Astrocyte of the spinal cord (primary cell): ENCODE results near the gene HS1BP3.
A peak's percentile ranks its signal among the peaks of the same experiment; 100 is the strongest.

ENCODE experiments used
- DNase-seq: peaks from one replicate; pipeline ENCODE4 v3.0.0; 2011; ENCODE audit warnings: low read depth, low spot score
- H3K4me3 ChIP-seq: 2 replicates; pipeline ENCODE4 v1.5.1; 2011; ENCODE audit warnings: low read depth, mild to moderate bottlenecking, low read length, moderate library complexity
- in situ Hi-C: cut with HindIII; loops from 2 replicates; pipeline ENCODE4 v1.10.0; 2017; ENCODE audit warnings: low sequenced_read_pairs
- TF ChIP-seq, protein P1 (sequence below): IDR thresholded peaks from 2 replicates; pipeline ENCODE4 v1.5.1; 2012; ENCODE audit warnings: low read depth, mild to moderate bottlenecking, low read length, inconsistent platforms

HS1BP3 gene

DNA sequence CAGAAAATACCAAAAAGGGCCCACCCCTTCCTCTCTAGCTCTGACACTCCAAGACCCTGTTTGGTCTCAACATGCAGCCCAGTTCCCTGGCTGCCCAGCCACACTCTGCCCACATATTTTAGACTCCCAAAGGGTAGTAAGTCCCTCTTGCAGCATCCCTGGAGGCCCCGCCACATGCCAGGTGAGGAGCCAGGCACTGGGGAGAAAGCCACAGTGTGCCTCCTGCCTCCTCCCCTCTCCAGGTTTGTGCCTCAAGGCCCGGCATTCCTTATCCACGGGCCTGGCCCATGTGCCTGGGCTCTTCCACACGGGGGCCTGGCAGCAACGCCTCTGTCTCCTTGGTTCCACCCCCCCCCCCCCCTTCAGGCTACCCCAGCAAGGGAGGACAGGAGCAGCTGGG lies 75.5 kb downstream of the HS1BP3 start:
- DNase-seq: no peak
- no peak overlapping the region for H3K4me3 ChIP-seq
- in situ Hi-C loops: no loop called here
- TF ChIP-seq, protein P1, sequence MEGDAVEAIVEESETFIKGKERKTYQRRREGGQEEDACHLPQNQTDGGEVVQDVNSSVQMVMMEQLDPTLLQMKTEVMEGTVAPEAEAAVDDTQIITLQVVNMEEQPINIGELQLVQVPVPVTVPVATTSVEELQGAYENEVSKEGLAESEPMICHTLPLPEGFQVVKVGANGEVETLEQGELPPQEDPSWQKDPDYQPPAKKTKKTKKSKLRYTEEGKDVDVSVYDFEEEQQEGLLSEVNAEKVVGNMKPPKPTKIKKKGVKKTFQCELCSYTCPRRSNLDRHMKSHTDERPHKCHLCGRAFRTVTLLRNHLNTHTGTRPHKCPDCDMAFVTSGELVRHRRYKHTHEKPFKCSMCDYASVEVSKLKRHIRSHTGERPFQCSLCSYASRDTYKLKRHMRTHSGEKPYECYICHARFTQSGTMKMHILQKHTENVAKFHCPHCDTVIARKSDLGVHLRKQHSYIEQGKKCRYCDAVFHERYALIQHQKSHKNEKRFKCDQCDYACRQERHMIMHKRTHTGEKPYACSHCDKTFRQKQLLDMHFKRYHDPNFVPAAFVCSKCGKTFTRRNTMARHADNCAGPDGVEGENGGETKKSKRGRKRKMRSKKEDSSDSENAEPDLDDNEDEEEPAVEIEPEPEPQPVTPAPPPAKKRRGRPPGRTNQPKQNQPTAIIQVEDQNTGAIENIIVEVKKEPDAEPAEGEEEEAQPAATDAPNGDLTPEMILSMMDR: no peak

DNA sequence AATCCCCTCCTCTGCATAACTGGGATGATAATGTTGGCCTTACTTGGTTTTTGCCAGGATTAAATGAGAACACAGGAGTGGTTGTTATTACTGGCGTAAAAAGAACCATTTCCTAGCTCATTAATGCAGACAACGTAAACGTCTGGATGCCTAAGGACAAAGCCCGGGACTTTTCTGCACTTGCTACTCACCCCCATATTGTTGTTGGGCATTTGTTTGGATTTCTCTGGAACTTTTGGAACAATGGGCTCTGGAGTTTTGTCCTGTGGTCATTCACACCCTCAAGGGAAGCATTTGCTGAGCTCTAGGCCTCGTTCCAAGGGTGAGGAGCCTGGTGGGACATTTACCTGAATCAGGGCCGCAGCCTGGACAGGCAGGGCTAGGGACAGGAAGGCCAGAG lies 76.0 kb downstream of the HS1BP3 start:
- TF ChIP-seq, protein P1: no peak
- no peak for DNase-seq
- no peak overlapping the region for H3K4me3 ChIP-seq
- in situ Hi-C loops: no loop called here

DNA sequence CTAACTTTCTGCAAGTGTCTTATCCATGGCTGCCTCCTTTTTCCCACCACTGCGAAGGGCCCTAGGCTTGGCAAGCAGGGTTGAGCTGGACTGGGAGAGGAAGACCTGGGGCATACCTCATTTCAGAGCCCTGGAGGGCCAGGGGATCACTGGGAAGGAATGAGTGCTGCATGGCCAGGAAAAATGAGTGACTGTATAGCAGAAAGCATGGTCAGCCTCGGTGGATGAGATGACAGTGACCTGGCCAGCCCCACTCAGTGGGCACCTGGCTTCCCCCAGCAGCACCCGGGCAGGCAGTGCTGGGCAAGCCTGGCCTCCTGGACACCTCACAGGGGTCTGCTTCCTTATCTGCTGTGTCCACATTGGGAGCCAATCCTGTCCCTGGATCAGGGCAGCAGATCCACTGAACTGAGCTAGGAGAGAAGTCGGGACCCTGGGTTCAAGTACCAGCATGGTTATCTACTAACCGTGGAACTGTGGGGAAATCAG lies 76.4 kb downstream of the HS1BP3 start:
- in situ Hi-C loops: no loop called here
- DNase-seq: no peak
- TF ChIP-seq, protein P1: no peak

DNA sequence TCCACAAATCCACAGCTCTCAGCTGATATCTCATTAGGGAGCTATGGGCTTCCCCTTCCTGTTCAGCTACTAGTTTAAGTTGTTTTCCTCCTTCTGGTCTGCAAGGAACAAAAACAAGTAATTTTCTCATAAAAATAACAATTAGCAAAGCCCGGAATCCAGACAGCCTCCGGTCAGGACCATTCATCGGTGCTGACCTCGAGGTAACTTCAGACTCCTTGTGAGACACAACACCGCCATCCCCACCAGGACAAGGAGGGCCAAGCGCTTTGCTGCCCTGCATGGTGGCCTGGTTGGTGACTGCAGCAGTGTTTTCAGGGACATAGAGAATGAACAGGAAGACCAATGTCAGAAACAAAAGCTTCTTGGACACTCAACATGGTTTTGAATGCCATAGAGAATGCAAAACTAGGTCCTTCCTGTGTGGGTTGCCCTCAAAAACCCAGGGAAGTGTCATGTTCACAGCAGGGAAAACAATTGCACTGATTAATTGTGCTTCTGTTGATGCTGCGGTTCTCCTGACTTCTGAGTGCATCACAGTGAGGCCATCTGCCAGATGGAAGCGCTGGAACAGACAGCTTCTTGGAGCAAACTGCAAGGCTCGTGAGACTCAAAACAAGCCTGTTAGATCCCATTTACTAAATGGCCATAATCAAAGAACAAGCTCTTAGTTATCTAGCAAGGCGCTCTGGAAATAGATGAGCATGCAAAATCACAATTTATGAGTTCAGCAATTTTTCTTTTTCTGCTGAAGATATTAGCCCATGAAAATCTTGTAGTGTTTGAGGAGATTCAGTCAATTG lies 77.1 kb downstream of the HS1BP3 start:
- peak; percentile 89 for DNase-seq
- H3K4me3 ChIP-seq: no peak overlapping the region
- in situ Hi-C loops: no loop called here
- TF ChIP-seq, protein P1: no peak

More for the DNA sequence above, 76.4 kb downstream of the HS1BP3 start:
- no peak overlapping the region for H3K4me3 ChIP-seq

DNA sequence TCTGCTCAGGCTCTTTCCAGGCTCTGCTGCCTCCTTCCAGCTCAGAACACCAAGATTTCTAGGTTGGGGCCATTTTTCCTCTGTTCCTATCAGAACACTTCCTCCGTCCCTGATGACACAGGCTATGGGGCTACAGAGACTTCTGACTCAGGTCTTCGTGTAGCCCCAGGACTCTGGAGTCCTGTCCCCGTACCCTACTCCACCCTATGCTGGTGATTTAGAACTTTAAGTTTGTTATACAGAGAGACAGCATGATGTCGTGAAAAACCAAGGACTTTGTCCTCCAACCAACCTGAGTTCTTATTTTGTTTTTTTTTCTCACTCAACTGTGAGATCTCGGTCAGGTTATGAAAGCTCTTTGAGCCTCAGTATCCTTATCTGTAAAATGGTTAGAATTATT lies 78.7 kb downstream of the HS1BP3 start:
- in situ Hi-C loops: no loop called here
- TF ChIP-seq, protein P1: no peak
- no peak overlapping the region for H3K4me3 ChIP-seq
- DNase-seq: no peak

DNA sequence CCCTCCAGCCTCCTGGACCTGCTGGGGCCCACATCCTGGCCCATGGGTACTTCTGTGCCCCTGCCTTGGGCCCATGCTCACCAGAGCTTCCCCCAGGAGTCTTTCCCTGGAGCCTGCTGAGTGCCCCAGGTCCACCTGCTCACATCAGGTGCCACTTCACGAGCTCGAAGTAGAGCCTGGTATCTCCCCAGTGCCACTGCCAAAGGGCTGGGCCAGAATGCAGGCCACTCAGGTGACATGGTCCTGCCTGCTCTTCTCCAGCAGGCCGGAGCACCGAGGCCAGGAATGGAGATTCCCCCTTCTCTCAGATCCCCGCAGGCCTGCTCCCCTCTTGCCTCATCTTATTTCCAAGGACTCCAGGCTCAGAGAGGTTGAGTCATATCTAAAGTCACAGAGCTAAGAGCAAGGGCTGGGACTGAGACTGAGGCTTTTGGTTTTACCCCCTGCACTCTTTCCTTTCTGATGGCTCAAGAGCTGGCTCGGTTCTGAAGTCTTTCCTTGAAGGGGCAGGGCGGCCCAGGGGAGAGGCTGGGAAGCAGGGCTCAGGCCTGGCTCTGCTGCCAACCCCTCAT lies 79.2 kb downstream of the HS1BP3 start:
- TF ChIP-seq, protein P1: no peak
- in situ Hi-C loops: no loop called here
- DNase-seq: no peak
- H3K4me3 ChIP-seq: no peak overlapping the region
